GF-D8 (cell line): Measurements from ENCODE around the gene MSLN.
A peak's percentile ranks its signal among the peaks of the same experiment; 100 is the strongest.

ENCODE experiments used
- DNase-seq: peaks from one replicate; lab custom pipeline; 2025; lab: John Stamatoyannopoulos, UW

MSLN gene

DNA sequence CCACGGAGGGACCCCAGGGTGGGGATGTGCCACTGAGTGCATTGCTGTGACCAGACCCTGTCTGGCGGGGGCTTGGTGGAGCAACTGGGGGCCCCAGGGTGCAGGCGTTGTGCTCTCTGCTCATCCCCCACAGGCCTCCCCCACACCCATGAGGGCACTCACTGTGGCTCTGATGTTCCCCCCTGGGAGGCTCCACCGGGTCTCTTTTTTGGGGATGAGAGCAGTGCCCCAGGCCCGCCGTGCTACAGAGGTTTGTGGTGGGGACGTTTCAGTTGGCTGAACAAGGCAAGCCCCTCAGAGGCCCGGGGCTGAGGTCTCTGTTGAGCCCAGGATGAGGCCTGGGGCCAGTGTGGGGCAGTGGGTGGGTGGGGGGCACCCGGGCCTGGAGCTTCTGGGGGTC is 36.8 kb upstream of the MSLN start:
- no peak for DNase-seq

DNA sequence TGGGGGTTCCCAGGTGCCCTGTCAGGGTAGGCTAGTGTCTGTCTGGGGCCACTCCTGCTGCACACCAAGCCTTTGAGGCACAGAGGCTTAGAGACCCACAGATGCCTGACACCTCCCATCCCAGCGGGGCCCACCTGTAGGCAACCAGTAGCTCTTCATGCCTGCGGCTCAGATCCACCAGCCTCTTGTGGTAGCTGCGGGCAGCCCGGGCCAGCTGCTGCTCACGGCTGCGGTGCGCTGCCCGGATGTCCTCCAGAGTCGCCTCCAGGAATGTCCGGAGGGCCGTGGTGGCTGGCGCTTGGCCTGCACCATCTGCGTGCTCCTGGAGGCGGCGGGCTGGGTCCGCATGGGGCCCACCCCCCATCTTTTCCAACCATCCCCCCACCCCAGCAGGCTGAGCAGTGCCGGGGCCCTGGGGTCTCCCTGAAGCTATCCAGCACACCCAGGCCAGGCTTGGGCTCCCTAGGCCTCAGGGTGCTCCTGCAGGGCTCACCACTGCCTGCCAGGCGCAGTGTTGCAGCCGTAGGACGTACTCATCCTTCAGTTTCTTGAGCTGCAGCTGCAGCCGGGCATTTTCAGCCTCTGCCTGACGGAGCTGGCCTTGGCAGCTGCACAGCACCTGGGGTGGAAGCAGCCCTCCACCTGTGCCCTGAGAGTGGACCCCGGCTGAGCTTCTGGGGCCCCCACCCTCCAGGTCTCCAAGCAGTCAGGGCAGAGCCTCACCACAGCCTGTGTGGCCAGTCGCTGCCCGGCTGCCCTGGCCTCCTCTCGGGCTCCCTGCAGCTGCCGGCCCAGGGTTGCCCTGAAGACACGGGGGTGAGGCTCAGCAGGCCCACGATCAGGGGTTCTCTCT is 36.1 kb upstream of the MSLN start:
- DNase-seq: no peak

DNA sequence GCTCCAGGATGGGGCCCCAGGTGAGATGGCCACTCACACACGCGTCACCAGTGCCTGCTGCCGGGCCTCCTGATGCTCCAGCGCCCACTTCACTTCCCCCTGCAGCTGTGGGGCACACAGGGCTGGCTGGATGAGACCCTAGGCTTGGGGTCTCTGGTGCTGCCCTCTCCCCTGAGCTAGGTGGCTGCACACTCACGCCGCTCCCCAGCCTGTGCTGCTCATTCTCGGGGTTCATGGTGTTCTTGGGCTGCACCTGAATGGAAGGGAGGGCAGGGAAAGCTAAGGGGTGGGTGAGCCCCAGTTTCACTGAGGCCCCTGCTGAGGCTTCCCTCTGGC is 35.5 kb upstream of the MSLN start:
- no peak for DNase-seq

DNA sequence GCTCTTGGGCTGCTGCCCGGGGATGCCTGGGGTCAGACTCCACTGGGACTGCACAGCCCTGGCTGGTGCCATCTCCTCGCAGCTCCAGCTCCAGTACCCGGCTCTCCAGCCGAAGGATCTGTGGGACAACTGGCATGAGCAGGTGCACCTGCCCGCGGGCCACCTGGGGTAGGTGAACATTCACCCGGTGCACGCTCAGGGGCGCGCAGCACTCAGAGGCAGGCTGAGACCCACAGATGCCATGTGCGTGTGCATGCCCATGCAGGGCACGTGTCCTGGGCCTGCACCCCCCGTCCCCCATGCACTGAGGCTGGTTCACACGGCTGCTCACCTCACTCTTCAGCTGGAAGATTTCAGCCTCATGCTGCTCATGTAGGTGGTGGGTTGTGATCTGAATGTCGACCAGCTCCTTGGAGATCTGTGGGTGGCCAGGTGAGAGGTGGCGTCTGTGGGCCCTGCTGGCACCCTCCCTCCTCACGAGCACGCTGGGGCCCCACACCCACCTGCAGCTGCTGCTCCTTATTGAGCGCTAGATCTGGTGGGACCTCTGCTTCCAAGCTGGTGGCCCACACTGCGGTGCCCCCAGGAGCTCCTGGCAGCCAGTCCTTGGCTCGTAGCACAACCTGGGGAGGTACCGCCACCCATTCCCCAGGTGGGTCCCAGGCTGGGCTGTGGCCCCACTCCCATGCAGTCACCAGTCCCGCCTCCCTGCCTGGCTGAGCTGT is 34.9 kb upstream of the MSLN start:
- no peak for DNase-seq

DNA sequence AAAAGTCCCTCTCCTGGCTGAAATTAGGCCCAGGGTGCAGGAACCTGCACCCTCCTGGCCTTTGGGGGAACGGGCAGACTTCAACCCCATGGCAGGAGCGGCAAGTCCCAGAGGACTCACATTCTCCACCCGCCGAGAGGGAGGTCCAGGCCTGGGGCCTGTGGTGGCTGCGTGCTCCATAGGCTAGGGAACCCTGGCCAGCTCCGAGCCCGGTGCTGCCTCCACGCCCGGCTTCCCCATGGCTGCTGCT is 34.4 kb upstream of the MSLN start:
- DNase-seq: no peak

DNA sequence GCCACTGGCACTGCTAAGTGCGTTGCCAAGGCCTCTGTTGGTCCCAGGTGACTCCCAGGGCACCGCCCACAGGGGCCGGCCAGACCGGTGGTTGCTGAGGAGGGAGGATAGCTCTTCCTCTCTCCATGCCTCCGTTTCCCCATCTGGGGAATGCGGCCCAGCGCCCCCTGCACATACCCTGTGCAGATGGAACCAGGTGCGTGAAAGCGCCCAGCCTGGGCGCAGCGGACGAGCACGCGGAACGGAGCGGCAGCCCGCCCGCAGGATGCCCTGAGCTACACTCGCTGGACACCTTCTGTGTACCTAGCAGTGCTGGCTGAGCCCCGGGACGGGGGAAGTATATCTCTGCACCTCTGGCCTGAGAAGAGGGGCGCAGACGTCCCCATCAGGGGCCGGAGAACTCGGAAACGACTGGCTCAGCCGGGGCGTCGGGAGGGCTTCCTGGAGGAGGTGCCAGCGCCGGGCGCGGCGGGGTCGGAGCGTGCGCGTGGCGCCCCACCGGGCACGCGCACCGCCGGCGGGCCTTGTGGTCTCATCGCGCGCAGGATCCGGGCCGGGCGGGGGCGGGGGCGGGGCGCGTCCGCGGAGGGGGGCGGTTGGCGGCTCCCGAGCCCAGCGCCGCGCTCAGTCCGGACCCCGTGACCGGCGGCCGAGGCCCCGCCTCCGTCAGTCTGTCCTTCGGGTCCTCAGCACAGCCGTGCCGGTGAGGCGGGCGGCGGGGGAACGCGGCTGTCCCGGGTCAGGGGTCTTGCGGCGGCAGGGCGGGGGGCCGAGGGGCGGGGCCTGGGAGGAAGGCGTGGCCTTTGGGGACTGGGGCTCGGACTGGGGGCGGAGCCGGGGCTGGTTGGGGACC is 33.9 kb upstream of the MSLN start, which contains the start of the genes CCDC78 and HAGHL:
Gene CCDC78, minus strand, starts transcription at position 6 of the 853 bp plus-strand sequence. CDS start 76 bp downstream, outside the sequence.
Gene HAGHL, plus strand, starts transcription at position 669 of the 853 bp plus-strand sequence. CDS start 404 bp downstream, outside the sequence.
- DNase-seq: peak; percentile 23

DNA sequence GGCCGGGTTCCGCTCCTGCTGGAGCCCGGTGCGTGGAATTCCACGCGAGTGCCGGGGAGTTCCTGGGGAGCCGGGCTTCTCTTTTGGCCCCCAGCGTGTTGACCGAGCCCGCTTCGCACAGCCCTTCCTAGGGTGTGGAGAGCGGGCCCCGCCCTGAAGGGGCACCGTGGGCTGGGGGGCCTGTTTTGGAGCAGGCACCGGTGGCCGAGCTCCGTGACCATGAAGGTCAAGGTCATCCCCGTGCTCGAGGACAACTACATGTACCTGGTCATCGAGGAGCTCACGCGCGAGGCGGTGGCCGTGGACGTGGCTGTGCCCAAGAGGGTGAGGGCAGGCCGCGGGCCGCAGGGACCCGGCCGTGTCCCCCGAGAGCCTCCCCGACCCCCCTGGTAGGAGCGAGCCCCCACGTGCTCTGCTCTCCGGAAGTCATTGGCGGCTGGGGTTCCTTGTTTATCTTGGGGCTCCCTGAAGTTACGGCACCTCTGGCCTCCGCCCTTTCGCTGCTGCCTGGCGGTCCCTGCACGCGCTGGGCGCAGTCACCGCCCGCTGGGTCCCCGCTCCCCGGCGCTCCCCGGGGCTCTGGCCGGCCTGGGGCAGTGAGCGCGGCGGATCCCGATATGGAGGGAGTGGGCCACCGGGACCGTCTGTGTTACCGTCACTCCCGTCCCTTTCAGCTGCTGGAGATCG is 33.1 kb upstream of the MSLN start:
- DNase-seq: no peak

DNA sequence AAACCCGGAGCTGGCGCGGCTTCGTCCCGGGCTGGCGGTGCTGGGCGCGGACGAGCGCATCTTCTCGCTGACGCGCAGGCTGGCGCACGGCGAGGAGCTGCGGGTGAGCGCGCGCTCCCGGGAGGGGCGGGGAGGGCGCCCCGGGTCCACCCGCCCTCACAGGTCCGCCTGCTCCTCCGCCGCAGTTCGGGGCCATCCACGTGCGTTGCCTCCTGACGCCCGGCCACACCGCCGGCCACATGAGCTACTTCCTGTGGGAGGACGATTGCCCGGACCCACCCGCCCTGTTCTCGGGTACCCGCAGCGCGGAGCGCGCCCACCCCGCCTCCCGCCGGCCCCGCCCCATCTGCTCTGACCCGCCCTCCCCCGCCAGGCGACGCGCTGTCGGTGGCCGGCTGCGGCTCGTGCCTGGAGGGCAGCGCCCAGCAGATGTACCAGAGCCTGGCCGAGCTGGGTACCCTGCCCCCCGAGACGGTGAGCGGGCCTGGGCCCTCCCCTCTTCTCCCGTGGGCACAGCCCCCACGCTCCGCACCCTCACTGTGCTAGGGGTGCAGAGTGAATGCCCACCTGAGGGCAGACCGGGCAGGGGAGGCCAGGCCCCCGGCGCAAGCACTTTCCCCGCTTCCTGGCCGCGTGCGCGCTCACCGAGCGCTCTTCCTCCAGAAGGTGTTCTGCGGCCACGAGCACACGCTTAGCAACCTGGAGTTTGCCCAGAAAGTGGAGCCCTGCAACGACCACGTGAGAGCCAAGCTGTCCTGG is 32.2 kb upstream of the MSLN start:
- DNase-seq: peak; percentile 61

DNA sequence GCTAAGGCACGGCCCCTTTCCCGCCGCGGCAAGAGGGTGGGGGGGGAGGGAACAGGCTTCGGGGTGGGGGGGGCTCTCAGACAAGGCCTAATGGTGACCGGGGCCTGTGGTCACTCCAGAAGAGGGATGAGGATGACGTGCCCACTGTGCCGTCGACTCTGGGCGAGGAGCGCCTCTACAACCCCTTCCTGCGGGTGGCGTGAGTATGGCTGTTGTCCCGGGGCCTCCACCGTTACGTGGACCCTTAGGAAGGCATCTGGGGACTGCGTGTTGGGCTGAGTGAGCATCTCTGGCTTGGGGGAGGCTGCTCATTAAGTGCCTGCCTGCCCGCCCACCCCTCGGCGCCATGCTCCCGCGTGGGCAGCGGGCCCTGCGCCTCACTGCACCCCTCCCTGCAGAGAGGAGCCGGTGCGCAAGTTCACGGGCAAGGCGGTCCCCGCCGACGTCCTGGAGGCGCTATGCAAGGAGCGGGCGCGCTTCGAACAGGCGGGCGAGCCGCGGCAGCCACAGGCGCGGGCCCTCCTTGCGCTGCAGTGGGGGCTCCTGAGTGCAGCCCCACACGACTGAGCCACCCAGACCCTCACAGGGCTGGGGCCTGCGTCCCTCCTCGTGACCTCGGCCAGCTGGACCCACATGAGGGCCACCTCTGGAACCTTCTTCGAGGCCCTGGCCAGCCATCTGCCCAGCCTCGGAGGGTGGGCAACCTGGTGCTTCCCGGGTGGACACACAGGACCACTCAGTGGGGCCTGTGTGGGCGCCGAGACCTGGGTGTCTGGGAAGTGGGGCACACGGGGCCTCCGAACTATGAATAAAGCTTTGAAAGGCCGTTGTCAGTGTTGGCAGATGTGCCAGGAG is 31.4 kb upstream of the MSLN start:
- DNase-seq: no peak

DNA sequence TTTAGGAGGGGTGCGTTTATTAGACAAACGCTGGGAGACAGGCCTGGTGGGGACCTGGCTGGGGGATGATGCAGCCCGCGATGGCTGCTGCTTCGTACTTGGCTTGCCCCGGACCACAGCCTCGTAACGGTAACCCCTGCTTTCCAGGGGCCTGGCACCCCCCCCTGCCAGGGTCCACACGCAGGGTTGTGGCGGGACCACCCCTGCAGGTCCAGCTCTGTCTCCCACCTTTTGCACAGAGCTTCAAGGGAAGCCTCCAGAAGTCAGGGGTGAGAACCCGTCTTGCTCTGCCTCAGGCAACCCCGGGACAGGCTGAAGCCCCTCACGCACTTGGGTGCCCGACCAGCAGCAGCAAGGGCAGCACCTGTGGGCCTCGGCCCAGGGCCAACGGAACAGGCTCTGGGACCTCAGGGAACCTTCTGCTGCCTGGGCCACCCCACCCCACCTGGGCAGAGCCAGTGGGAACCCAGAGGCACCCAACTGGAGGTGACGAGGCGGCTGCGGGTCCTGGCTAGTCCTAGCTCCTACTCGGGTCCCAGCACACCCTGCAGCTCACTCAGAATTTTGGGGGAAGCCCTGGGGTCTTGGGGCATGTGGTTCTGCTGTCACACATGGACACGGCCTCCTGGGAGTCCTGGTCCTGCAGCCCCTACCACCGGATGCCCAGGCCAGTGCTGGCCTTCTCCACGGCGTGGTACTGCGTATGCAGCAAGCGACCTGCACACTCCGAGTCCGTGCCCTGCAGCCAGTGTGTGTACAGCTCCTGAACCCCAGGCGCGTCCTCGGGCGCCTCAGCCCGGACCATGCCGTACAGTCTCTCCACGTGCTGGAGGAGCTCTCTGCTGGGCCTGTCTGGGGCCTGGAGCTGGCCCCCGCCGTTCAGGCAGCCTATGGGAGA is 30.5 kb upstream of the MSLN start:
- DNase-seq: no peak

DNA sequence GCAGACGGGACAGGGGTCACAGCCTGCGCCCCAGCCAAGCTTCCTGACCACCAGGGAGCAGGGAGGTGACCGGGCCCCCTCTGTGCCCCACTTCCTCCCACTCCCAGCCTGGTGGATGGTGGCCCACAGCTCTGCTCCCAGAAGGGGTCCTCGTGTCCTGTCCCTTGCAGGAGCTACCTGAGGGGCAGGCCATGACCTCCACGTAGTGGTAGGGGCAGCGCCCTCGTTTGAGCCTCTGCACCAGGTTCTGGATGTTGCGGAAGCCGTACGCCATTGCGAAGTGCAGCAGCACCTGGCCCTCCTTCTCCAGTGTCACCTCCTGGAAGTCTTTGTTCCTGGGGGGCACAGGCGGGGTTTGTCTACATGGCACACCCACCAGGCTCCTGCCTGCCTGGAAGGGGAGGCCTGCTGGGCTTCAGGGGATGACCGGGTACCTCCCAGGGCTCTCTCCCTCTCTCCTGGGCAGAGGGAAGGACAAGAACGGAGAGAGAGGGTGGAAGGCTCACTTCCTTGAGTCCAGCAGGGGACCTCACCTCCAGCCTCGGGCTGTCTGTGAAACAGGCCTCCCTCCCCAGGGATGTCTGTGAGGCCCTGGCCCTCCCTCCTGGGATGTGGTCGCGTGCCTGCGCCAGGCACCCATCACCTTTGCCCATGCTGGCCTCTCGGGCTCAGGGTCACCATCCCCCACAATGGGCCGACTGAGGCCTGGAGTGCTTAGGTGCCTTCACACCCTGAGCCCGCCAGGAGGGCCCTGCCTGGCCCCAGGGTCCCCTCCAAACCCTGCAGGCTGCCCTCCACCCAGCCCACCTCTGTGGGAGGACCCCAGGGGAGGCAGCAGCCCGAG is 29.6 kb upstream of the MSLN start:
- no peak for DNase-seq

DNA sequence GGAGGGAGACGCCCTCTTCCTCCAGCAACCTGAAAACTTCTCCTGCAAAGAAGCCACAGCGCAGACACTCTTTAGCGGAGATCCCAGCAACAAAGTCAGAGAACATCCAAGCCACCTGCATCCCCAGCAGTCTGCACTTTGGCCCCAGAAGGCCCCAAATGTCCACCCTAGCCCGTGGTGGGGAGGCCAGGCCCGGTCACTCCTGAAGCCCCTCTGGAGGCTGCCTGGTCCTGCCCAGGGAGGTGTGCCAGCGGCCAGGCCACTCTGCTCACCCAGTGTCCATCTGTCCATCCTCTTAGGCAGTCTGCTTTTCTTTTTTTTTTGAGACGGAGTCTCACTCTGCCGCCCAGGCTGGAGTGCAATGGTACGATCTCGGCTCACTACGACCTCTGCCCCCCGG is 28.2 kb upstream of the MSLN start:
- no peak for DNase-seq

DNA sequence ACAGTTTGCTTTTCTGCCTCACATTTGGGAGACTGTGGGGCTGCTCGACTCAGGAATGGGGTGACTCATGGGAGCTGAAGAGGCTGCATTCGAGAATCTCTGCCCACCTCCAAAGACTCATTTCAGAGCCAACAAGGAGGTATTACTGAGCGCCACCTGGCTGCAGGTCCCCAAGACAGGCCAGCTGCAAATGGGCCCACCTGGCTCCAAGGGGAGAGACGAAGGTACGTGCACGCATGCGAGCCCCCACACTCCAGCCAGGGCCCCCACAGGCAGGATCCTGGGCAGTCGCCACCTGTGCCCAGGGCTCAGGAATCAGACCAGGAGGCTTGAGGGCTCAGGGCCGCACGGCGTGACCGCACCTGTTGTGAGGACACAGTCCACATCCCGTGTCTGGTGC is 27.6 kb upstream of the MSLN start:
- no peak for DNase-seq

DNA sequence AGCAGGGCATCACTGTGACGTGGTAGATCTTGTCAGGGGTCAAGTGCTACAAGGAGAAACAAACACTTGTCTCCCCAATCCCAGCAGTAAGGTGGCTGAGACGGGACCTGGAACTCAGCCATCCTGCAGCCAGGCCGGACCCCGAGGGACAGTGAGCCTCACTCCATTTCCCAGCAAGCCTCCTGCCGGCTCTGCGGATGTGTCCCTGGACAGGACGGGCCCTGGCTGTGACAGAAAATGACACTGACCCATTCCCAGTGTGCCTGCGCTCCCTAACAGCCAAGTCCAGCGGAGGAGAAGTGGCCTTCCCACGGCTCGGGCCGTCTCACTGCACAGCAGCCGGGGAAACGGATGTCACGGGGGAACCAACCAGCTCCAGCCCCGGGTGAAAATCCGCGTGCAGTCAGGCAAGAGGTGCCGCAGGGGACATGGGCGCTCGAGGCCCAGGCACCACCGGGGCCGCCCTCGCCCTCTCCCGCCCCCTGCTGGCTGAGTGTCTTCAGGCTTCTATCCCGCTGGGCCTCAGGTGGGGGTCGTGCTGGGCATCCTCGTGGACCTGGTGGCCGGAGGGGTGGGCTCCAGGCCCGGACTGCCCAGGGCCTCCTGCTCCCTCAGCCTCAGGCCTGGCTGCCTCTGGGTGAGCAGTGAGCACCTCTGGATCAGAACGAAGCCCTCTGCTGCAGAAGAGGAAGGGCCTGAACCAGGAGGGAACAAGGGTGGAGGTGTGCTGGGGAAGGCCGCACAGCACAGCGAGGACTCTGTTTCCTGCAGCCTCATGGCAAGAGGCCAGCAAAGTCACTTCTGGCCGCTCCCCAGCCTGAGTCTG is 26.9 kb upstream of the MSLN start:
- DNase-seq: no peak

DNA sequence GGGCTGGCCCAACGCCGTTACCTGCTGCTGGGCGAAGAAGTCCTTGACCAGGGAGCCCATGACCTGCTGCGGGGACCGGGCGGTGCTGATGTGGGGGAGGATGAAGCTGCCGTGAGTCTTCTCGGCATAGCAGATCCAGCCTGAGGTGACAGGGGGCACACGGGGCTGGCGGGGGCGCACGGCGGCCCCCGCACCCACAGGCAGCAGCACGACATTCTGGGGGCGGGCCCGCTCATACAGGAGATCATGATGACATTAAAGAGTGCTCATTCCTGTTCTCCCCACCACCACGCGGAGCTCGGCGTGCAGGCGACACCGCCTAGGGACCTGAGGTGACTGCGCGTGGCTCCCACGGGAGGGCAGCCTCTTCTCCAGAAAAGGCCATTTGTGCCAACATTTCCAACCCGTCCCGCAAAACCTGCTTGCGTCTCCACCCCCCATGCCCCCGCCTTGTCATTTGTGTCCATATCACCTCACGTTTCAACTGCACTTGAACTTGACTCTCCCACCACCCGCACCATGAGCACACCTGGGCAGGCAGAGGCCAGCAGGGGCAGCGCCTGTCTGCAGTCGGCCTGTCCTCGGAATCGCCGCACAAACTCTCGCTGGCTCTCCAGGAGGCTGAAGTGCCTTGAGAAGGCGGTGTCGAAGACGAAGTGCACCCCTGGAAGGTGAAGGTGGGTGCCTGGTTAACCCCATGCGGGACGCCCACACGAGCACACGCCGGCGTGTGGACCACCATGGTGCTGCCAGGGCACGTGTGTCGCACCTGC is 26.1 kb upstream of the MSLN start:
- no peak for DNase-seq

DNA sequence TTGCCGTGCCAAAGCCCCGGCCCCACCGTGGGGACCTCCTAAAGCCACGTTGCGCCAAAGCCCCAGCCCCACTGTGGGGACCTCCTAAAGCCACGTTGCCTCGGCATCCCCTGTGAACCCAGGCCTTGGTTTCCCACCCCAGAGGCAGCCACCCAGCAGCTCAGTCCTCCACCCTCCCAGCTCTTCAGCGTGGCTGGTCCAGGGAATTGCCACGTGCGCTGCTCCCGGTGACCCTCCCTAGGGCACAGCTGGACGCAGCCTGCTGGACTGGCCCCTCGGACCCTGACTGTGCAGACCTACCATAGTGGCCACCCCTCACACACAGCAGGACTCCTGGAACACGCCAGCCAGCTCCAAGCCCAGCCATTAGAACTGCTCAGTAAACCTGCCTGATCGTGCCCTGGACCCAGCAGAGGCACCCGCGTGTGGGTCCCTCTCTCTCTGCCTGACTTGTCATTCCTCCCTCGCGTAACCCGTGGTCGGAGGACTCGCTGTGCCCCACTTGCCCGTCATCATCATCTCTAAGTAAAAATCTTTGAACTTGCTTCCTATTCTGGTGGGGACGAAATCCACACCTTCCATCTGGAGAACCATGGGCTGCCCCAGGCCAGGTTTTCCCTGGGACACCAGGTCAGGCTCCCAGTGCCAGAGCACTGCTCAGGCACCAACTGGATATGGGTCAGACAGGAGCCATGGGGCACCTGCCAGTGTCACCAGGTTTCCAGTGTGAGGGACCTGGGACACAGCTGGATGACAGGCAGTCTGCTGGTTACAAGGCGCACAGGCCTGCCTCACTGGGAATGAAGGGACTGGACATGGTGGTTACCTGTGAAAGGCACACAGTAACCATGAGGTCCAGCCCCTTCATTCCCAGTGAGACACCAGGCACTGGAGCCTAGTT is 25.3 kb upstream of the MSLN start:
- DNase-seq: no peak
